ENCODE data around the gene TTC21B. TPM values are rescaled to one million over a fixed set of nuclear protein-coding genes. Genes with fewer than 3 reads are reported as not detected.

TTC21B gene
- total RNA-seq, 2 experiments from 2014 or later: 16.5 to 17.1 TPM

- no peak for DNase-seq
- H3K36me3 Mint-ChIP-seq (ENCODE audit: low read depth): no peaks in the 10 kb centered on the region
- H3K4me3 Mint-ChIP-seq: no peak overlapping the region
- H3K9me3 Mint-ChIP-seq: no peaks in the 10 kb centered on the region
- peaks cover 12% of the 10 kb centered on the region for H3K4me1 Mint-ChIP-seq
- no peaks in the 10 kb centered on the region for H3K27me3 Mint-ChIP-seq
- no peak overlapping the region for H3K27ac Mint-ChIP-seq
- ChIA-PET CTCF (interaction anchor here (0.7 to 2.4 kb wide), 15 partner anchors 8 to 178 kb away, joined by 3 to 10 read pairs (median 4); partner anchors contain the start of genes GALNT3 and SCN1A), POLR2A (interaction anchor here (0.6 to 2.2 kb wide), 8 partner anchors 8 to 175 kb away, joined by 3 to 15 read pairs (median 4); partner anchors contain the start of genes GALNT3 and SCN1A)
Observed at GRCh38 chr2:165953306-165953654, 296 bp downstream of the TTC21B start.

GRCh38 chr2:165952741-165953211 is 800 bp downstream of the TTC21B start:
- Mint-ChIP-seq H3K9me3 (no peaks in the 10 kb centered on the region), H3K27ac (no peak overlapping the region), H3K36me3 (ENCODE audit: low read depth) (peaks cover 5% of the 10 kb centered on the region), H3K4me1 (peaks cover 12% of the 10 kb centered on the region), H3K27me3 (no peaks in the 10 kb centered on the region), H3K4me3 (no peak overlapping the region)
- ChIA-PET CTCF (interaction anchor here (1.1 to 2.4 kb wide), 11 partner anchors 8 to 176 kb away, joined by 3 to 10 read pairs (median 6); partner anchors contain the start of gene SCN1A), POLR2A (interaction anchor here (0.6 to 2.2 kb wide), 8 partner anchors 8 to 176 kb away, joined by 3 to 15 read pairs (median 4); partner anchors contain the start of genes GALNT3 and SCN1A)
- no peak for DNase-seq

- no peaks in the 10 kb centered on the region for H3K9me3 Mint-ChIP-seq
- no peak for DNase-seq
- POLR2A ChIA-PET: interaction anchor here (0.8 to 1.9 kb wide), 3 partner anchors 8 to 158 kb away, joined by 3 to 15 read pairs (median 3); partner anchors contain the start of gene GALNT3
- no peak overlapping the region for H3K4me3 Mint-ChIP-seq
- H3K36me3 Mint-ChIP-seq (ENCODE audit: low read depth): peaks cover 5% of the 10 kb centered on the region
- no peak overlapping the region for H3K27ac Mint-ChIP-seq
- CTCF ChIA-PET: interaction anchor here (1.1 to 2.4 kb wide), 4 partner anchors 9 to 173 kb away, joined by 3 to 10 read pairs (median 7); no protein-coding TSS in a partner anchor
- H3K4me1 Mint-ChIP-seq: peaks cover 12% of the 10 kb centered on the region
- no peaks in the 10 kb centered on the region for H3K27me3 Mint-ChIP-seq
Observed at GRCh38 chr2:165952085-165952484, 1.5 kb downstream of the TTC21B start.

GRCh38 chr2:165950438-165950837 is 3.1 kb downstream of the TTC21B start:
- Mint-ChIP-seq H3K27ac (no peak overlapping the region), H3K9me3 (no peaks in the 10 kb centered on the region), H3K27me3 (no peaks in the 10 kb centered on the region), H3K4me3 (no peak overlapping the region), H3K36me3 (ENCODE audit: low read depth) (peaks cover 5% of the 10 kb centered on the region), H3K4me1 (peaks cover 11% of the 10 kb centered on the region)
- POLR2A ChIA-PET: no interaction called here
- DNase-seq: no peak
- CTCF ChIA-PET: no interaction called here

DNA sequence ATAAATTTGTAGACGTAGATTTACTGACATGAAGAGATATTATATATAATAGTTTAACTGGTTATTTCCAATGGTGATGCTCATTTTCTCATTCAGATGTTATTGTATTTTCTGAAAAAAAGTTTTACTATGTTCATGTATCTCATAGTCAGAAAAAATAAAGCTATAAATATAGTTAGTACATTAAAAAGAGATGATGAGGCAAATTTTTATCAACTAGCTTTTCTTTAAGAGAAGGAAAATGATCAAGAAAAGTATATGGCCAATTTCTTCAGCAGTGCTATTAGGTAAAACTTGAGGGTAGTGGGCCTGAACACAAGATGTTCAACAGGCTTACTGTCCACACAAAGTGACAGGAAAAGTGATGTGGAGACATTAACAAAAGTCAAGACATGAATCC is 11.7 kb downstream of the TTC21B start:
- Mint-ChIP-seq H3K27me3 (no peaks in the 10 kb centered on the region), H3K4me1 (no peaks in the 10 kb centered on the region), H3K36me3 (ENCODE audit: low read depth) (peaks cover 44% of the 10 kb centered on the region), H3K4me3 (no peak overlapping the region), H3K9me3 (no peaks in the 10 kb centered on the region), H3K27ac (no peak overlapping the region)
- ChIA-PET POLR2A (no interaction called here), CTCF (no interaction called here)
- DNase-seq: no peak

DNA sequence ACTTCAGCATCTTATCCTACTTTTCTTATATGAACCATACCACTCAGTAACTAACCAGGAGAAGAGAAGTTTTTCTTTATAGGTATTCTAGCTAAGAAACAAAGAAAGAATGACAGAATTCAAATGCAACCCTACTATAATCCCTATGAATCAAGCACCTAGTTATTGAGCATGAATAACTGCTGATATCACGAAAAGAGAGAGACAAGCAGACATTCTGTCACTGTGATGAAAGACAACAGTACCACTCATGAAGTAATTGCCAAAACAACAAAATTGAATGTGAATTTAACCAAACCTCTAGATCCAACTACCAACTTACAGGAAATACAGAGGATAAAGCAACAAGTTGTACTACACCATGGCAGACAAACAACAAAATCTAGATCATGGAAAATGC is 15.3 kb downstream of the TTC21B start:
- Mint-ChIP-seq H3K4me1 (no peaks in the 10 kb centered on the region), H3K27ac (no peak overlapping the region), H3K4me3 (no peak overlapping the region), H3K27me3 (no peaks in the 10 kb centered on the region), H3K9me3 (no peaks in the 10 kb centered on the region), H3K36me3 (ENCODE audit: low read depth) (peaks cover 43% of the 10 kb centered on the region)
- POLR2A ChIA-PET: no interaction called here
- CTCF ChIA-PET: no interaction called here
- no peak for DNase-seq

GRCh38 chr2:165933211-165933910 is 20.2 kb downstream of the TTC21B start:
- no peaks in the 10 kb centered on the region for H3K27me3 Mint-ChIP-seq
- H3K27ac Mint-ChIP-seq: no peak overlapping the region
- peaks cover 22% of the 10 kb centered on the region for H3K36me3 Mint-ChIP-seq (ENCODE audit: low read depth)
- no peak overlapping the region for H3K4me3 Mint-ChIP-seq
- DNase-seq: no peak
- no peaks in the 10 kb centered on the region for H3K4me1 Mint-ChIP-seq
- ChIA-PET CTCF (no interaction called here), POLR2A (no interaction called here)
- H3K9me3 Mint-ChIP-seq: no peaks in the 10 kb centered on the region

DNA sequence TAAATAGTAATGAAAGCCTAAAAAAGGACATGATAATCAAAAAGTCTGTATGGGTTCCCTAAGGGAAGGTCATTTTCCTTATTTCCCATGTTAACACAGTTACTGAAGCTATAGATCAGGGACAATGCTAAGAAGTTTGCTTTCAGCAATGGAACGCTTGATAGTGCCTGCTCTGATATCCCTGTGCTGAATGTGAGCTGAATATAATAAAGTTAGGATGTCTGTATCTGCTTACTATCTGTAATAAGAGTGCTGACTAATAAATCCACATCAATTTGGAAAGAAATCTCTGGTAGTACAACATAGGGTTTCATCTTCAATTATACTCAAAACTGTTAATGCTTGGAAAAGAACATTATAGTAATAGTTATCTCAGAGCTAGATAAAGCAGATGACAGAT is 25.8 kb downstream of the TTC21B start:
- CTCF ChIA-PET: no interaction called here
- POLR2A ChIA-PET: no interaction called here
- Mint-ChIP-seq H3K27me3 (no peaks in the 10 kb centered on the region), H3K9me3 (no peaks in the 10 kb centered on the region), H3K4me1 (no peaks in the 10 kb centered on the region), H3K36me3 (ENCODE audit: low read depth) (peaks cover 23% of the 10 kb centered on the region), H3K27ac (no peak overlapping the region), H3K4me3 (no peak overlapping the region)
- no peak for DNase-seq

DNA sequence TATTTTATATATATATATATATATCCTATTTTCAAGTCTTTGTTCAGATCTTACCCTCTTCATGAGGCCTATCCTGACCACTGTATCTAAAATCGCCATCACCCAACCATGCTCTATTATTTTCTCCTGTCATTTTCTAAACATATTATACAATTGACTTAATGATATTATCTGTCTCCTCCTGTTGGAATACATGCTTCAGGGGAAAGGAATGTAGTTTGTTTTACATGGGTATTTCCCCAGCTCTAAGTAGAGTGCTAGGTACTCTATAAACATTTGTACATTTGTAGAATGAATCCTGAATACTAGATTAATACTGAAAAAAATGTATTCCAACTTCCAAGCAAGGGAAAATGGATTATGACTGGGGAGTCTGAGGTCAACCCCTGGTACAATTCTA is 26.2 kb downstream of the TTC21B start:
- ChIA-PET CTCF (no interaction called here), POLR2A (no interaction called here)
- H3K4me3 Mint-ChIP-seq: no peak overlapping the region

DNA sequence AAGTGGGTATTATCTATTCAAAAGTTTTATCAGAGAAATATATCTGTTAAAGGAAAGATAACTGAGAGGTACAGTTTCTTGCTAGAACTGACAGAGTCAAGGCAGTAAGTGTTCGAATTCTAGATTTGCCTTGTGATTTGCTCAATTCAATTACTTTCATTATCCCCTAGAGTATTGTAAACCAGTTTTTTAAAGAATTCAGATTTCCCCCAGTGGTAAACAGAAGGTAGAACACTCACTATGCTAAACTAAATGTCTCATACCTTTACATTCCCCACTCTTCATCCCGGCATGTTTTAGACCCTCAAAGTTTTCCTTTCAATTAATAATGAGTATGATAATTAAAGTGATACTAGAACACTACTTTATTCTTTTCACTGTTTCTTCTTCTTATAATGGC is 28.6 kb downstream of the TTC21B start:
- H3K4me1 Mint-ChIP-seq: peaks cover 13% of the 10 kb centered on the region
- H3K36me3 Mint-ChIP-seq (ENCODE audit: low read depth): peaks cover 31% of the 10 kb centered on the region
- no peaks in the 10 kb centered on the region for H3K9me3 Mint-ChIP-seq
- H3K27ac Mint-ChIP-seq: no peak overlapping the region
- CTCF ChIA-PET: no interaction called here
- POLR2A ChIA-PET: no interaction called here
- H3K4me3 Mint-ChIP-seq: no peak overlapping the region
- no peaks in the 10 kb centered on the region for H3K27me3 Mint-ChIP-seq
- no peak for DNase-seq

More for the DNA sequence above, 26.2 kb downstream of the TTC21B start:
- H3K27ac Mint-ChIP-seq: no peak overlapping the region
- no peaks in the 10 kb centered on the region for H3K27me3 Mint-ChIP-seq
- DNase-seq: no peak
- no peaks in the 10 kb centered on the region for H3K9me3 Mint-ChIP-seq
- H3K36me3 Mint-ChIP-seq (ENCODE audit: low read depth): peaks cover 26% of the 10 kb centered on the region
- no peaks in the 10 kb centered on the region for H3K4me1 Mint-ChIP-seq

DNA sequence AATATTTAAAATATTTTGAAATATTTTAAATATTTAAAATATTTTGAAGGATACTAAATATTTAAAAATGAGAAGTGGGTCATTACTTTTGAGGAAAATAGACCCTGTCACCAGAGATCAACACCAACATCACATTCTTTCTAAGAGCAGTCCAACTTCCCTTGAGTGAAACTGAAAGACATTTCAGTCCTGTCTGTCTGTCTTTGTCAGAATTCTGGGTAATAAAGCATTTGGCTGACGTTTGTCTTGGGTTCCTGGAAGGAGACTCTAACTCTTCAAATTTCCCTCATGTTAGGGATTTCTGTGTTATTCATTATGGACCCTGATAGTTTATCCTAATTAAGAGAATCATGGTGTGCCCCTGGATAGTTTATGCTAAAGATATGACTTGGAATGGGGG is 32.8 kb downstream of the TTC21B start:
- CTCF ChIA-PET: no interaction called here
- POLR2A ChIA-PET: no interaction called here
- H3K27me3 Mint-ChIP-seq: no peaks in the 10 kb centered on the region
- peak overlapping the region; percentile 66 for H3K27ac Mint-ChIP-seq
- DNase-seq: no peak
- H3K9me3 Mint-ChIP-seq: no peaks in the 10 kb centered on the region
- H3K4me3 Mint-ChIP-seq: no peak overlapping the region
- peaks cover 19% of the 10 kb centered on the region for H3K4me1 Mint-ChIP-seq
- peaks cover 28% of the 10 kb centered on the region for H3K36me3 Mint-ChIP-seq (ENCODE audit: low read depth)

DNA sequence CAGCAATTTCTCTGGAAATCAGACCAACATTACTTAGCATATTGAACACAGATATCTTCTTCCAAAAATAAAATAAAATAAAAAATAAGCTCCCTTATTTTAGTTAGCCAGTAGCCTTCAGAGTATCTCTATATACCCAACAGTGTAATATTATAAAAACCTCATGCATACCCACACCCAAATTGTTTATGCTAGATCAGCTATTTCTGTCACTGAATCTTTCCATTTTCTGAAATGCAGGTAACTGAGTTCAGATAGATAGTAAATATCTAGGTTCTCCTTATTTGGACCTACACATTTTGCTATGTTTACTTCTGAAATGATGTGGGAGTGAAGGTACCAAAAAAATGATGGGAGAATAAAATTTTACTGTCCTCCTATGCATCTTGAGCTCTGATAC is 39.9 kb downstream of the TTC21B start:
- H3K4me3 Mint-ChIP-seq: no peak overlapping the region
- DNase-seq: no peak
- H3K27ac Mint-ChIP-seq: no peak overlapping the region
- no peaks in the 10 kb centered on the region for H3K27me3 Mint-ChIP-seq
- no peaks in the 10 kb centered on the region for H3K4me1 Mint-ChIP-seq
- ChIA-PET POLR2A (interaction anchor here (0.8 kb wide), 1 partner anchor 119 kb away, joined by 3 read pairs; no protein-coding TSS in a partner anchor), CTCF (no interaction called here)
- no peaks in the 10 kb centered on the region for H3K9me3 Mint-ChIP-seq
- peaks cover 23% of the 10 kb centered on the region for H3K36me3 Mint-ChIP-seq (ENCODE audit: low read depth)

DNA sequence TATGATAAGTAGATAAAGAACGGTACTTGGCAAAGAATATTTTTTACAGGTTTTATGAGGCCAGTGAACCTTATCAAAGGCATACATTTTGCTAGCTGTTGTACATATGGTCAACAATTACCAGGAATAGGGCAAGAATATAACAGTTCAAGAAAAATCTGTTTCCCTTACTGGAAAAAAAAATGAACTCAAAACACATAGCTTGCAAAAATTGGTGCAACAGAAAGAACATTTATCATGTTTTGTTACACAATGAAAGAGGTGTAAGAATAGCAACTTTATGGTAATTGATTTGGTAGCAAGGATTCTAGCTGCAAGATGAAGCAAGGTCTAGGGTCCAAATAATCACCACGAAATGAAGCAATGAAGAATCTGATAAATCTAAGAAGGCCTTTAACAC is 41.6 kb downstream of the TTC21B start:
- no peak for DNase-seq
- no peaks in the 10 kb centered on the region for H3K27me3 Mint-ChIP-seq
- H3K4me1 Mint-ChIP-seq: no peaks in the 10 kb centered on the region
- H3K9me3 Mint-ChIP-seq: no peaks in the 10 kb centered on the region
- peaks cover 23% of the 10 kb centered on the region for H3K36me3 Mint-ChIP-seq (ENCODE audit: low read depth)
- H3K27ac Mint-ChIP-seq: no peak overlapping the region
- ChIA-PET CTCF (interaction anchor here (0.5 kb wide), 1 partner anchor 11 kb away, joined by 3 read pairs; no protein-coding TSS in a partner anchor), POLR2A (no interaction called here)
- no peak overlapping the region for H3K4me3 Mint-ChIP-seq

DNA sequence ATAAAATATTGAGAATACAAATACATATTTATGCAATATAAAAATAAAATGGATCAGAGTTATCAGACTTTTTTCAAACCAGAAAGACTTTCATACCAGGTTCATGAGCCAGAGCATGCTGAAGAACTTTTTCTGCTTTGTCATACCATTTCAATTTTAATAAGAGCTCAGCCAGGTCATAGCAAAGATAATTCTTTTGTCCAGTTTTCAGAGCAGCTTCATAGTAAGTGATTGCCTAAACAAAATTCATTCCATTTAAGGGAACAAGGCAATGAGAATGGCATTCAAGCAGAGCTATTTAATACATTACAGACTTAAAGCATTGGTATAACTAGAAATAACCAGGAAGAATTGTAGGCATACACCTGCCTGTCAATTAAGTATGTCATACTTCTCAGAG is 42.3 kb downstream of the TTC21B start:
- no peaks in the 10 kb centered on the region for H3K9me3 Mint-ChIP-seq
- POLR2A ChIA-PET: no interaction called here
- H3K4me1 Mint-ChIP-seq: no peaks in the 10 kb centered on the region
- no peak overlapping the region for H3K27ac Mint-ChIP-seq
- H3K4me3 Mint-ChIP-seq: no peak overlapping the region
- no peaks in the 10 kb centered on the region for H3K27me3 Mint-ChIP-seq
- peaks cover 19% of the 10 kb centered on the region for H3K36me3 Mint-ChIP-seq (ENCODE audit: low read depth)
- no peak for DNase-seq
- CTCF ChIA-PET: interaction anchor here (0.5 to 0.7 kb wide), 2 partner anchors 10 to 163 kb away, joined by 3 read pairs; no protein-coding TSS in a partner anchor
